Measurements from ENCODE around the gene PWWP2B.
"Not testable (repeated sequence)": the region's sequence is repeated elsewhere in the genome, so short reads cannot be mapped to it uniquely, and the experiment has no call there.

PWWP2B gene

DNA sequence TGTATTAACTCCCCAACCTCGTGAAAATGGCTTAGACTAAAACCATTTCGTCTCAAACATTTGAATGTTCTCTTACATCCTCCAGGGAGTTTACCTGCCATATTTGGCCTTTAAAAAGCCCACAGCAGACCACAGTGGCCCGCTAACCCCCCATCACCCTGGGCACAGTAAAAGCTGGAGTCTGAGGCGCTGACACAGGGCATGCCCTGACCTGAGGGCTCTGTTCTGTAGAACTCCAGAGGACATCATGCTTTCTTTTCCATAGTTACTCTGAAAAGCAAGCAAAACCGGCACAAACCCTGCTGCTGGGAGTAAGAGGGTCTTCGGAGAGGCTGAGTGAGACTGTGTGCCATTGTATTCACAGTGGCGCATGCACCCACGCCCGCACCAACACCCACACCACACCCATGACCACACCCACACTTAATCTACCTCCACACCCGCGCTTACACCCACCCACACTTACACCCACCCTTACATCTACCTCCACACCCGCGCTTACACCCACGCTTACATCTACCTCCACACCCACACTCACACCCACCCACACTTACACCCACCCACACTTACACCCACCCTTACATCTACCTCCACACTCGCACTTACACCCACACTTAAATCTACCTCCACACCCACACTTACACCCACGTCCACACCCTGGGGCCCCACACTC lies 32.9 kb upstream of the PWWP2B start:
- no peak for DNase-seq

DNA sequence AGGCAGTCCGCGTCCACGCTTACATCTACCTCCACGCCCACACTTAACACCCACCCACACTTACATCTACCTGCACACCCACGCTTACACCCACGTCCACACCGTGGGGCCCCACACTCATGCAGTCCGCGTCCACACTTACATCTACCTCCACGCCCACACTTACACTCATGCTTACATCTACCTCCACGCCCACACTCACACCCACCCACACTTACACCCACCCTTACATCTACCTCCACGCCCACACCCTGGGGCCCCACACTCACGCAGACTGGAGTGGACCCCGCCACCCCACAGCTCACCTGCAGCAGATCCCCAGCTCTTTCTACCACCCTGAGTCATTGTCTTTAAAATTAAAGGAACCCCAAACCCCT lies 32.4 kb upstream of the PWWP2B start:
- no peak for DNase-seq

DNA sequence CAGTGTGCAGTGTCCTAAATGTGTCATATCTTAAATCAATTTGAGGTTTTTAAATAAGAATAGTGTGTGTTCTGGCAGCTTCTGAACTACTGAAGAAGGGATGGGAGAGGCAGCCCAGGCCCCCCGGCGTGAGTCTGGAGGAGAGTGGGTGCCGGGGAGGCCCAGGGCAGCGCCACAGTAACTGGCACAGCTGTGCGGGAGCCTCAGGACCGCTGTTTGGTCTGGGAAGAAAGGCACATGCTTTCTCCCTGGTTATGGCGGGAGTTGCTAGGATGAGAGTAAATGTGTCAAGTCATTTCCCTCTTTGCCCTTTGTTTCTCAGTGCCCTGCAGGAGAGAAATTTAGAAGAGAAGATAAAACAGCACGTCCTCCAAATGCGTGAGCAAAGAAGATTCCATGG lies 31.9 kb upstream of the PWWP2B start:
- DNase-seq: no peak

DNA sequence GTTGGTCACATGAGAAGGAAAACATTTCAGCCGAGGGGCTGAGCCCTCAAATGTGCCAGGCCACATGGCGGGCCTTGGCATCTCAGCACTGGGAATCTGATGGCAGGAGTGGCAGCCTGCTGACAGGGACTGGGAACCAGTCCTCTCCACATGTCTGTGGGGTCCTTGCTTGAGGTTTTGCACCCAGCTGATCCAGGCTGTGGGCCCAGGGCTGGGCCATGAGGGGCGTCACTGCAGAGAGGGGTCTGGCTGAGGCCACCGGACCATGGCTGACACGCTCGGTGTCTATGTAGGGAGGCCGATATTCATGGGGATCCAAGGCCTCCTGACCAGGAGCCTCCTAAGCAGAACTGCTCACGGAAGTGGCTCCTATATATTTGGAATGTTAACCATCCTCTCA lies 31.0 kb upstream of the PWWP2B start:
- no peak for DNase-seq

DNA sequence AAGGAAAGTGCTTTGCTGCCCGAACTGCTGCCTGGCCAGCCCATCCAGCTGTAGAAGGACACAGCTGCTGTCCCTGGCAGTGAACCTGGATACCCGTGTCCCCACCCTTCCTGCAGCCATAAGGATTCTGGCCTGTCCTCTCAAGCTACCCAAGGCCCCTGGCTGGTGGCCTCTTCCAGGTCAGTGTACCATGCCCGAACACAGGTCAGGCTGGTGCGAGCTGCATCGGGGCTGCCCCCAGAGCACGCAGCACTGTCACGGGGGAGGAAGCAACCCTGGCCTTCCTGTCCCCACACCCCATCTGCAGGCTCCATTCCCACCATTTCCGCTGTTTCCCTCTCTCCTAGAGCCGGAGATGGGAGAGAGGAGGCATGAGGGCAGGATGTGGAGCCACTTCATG lies 30.5 kb upstream of the PWWP2B start:
- no peak for DNase-seq

DNA sequence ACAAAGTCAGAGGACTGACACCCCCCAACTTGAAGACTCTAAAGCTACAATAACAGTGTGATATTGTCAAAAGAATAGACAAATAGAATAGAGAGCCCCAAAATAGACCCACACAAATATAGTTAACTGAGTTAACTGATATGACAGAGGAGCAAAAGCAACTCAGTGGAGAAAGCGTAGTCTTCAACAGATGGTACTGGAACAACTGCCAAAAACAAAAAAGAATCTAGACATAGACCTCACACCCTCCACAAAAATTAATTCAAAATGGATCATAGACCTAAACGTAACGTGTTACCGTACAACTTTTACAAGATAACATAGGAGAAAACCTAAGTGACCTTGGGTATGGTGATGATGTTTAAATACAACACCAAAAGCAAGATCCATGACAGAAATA lies 28.6 kb upstream of the PWWP2B start:
- no peak for DNase-seq

DNA sequence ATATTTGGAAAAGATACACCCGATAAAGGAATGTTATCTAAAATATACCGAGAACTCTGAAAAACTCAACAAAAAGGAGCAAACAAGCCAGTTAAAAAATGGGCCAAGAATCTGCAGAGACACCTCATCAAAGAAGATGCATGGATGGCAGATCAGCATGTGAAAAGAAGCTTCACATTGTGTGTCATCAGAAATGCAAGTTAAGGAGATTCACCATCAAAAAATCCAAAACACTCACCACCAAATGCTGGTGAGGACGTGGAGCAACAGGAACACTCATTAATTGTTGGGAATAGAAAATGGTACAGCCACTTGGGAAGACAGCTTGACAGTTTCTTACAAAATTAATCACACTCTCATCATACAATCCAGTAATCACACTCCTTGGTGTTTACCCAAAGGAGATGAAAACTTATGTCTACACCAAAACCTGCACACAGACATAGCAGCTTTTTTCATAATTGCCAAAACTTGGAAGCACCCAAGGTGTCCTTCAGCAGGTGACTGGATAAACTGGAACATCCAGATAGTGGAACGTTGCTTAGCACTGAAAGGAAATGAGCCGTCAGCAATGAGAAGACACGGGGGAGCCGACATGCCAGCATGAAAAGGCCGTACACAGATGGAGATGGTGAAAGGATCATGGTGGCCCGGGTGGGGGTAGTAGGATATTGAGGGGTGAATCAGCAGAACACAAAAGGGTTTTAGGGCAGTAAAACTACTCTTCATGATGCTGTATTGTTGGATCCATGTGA lies 27.9 kb upstream of the PWWP2B start:
- DNase-seq: no peak

DNA sequence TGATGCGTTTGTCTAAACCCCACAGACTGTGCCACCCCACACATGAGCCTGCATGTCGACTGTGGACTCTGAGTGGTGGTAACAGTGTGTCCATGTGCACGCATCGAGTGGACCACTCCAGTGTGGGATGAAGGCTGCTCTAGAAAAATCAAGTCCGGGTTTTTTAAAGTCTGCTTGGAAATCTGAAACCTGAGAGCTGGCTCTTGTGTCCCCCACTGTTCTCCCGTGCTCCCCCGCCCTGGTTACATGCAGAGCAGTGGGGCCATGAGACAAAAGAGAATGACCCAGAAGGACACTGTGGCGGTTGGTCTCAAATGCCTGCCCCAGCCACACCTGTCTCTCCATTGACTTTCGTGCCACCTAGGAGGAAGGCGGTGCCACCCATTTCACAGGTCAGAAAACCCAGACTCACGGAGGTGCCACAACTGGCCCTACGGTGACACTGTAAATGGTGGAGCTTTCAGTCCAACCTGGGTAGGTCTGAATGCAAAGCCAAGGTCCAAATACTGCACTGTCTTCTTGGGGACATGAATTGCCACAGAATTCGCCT lies 27.3 kb upstream of the PWWP2B start:
- no peak for DNase-seq

DNA sequence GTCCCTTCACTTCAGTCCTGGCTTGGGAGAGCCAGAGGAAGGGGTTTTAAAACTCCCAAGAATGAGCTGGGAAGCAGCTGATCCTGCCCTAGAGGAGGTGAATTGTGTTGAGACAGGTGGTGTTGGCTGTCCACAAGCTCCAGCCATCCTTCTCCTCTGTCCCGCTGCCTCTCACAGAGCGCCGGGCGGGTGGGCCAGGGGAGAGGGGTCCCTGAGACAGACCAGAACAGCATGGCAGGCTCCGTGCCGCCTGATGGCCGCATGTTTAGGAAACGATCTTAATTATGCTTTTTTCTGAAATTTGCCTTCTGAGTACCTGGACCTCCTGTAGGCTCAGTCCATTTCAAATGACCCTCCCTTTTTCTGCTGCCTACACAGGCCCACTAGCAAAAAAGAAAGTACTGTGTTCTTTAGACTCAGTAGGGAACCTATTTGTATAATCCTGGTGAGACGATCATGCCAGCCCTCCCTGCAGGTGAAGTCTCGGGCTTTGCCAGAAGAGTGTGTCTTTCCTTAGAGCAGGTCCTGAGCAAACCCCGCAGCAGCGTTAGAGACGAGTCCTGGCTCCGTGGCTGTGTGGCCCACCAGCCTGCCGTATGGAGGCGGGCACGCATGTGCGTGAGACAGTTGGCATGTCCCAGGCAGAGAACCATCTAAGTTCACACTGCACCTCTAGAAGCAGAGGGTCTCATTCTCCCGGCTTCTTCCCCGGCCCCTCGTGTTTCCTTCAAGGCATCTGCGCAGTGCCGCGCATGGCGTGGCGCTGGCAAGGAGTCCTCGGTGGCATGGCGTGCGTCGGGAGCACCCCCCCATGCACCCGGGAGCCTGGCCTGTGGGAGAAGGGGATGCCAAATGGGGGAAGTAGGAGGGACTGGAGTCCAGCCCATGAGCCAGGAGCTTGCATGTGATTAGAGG lies 26.3 kb upstream of the PWWP2B start:
- DNase-seq: no peak

DNA sequence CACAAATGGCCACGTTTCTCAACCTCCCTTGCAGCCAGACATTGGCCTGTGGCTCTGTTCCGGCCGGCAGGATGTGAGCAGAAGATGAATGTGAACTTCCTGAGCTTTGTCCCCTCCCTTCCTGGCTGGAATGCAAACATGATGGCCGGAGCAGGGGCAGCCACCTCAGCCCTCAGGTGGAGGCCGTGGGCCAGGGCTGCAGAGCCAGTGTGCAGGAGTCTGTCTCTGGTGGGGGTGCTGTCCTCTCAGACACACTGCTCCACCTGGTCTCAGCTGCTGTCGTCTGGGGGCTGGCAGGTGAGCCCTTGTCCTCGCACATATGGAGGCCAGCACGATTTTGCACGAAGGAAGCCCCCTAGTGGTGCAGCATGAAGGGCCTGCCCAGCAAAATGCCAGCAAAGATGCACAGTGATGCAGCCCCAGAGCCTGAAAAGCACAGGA lies 25.3 kb upstream of the PWWP2B start:
- DNase-seq: no peak

DNA sequence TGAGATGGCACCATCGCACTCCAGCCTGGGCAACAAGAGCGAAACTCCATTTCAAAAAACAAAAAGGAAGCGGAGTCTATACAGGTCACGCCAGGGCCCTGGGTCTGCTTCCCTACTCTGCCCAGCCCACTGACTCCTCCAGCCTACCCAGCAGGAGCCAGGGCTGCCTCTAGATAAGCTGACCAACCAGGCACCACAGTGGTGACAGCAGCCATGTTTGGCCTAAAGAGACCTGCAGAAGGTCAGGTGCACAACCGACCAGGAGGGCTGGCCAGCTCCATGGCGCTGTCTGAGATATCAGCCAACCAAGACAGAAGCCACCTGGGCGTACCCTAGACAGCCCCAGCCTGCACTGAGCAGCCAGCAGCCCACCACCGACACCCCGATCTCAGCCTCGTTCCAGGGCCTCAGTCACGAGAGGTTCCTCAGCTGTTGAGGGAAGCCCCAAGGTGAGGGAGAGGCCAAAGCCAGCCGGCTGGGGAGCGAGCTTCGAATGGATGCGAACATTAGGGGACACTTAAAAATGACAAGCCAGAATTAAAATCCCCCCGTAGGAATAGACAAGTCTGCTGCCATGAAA lies 24.4 kb upstream of the PWWP2B start:
- DNase-seq: no peak

DNA sequence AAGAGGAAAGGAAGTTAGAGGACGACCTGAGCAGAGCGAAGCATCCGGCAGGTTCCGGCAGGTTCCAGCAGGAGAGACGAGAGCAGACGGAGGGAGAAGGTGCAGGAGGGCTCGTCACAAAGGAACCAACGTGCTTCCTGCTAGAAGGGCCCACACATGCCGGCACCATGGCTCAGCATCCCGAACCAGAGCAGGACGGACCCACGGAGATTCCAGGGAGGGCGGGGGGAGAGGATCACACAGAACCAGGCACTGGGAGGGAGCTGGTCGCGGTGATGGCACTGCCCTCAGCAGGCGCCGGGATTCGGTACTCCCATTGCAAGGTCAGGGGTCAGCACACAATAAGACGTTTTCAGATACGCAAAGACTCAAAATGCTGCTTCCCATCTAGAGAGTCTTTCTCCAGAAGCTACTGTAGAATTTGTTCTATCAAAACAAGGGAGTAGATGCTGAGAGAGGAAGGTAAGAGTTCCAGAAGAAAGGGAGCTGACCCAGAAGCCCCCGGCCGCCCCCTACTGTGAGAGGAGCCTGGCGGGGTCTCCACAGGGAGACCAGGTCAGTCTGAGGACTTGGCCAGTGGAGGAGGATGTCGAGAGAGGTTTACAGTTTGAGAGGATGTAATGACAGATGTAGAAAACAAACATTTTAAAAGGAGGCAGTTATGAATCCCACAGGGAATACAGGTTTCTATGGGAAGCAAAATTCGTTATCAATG lies 23.6 kb upstream of the PWWP2B start:
- DNase-seq: no peak

DNA sequence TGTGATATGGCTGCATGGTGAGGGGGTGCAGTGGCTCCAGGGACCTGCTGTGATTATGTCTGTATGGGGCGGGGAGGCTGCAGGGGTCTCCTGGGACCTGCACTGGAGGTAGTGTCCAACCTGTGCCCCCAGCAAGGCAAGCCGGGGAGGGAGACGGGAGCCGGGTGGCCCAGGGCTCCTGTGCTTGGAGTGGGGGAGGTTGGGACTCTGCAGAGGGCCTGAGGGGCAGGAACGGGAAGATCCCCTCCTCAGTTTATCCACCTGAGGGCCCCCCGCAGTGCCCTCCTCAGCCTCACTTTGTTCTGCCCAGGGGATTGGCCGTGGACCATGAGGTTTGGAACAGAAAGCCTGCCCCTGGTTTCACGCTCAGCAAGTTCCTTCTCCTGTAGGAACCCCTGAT lies 22.8 kb upstream of the PWWP2B start:
- no peak for DNase-seq

DNA sequence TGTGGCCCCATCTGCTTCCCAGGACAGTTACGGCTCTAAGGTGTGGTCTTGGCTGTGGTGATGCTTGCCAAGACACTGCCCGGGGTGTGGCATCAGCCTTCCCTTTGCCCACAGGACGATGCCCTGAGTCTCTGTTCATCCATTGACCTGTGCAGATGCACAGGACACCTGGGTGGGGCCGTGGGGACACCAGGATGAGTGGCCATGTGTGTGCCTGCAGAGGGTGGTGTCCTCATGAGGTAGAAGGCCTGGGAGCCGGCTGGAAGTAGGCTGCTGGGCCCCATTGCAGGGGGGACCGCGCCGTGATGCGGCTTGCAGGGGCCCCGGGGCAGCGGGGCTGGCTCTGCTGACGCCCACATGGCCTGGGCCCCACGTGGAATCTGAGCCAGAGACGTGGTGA lies 22.4 kb upstream of the PWWP2B start:
- DNase-seq: no peak

DNA sequence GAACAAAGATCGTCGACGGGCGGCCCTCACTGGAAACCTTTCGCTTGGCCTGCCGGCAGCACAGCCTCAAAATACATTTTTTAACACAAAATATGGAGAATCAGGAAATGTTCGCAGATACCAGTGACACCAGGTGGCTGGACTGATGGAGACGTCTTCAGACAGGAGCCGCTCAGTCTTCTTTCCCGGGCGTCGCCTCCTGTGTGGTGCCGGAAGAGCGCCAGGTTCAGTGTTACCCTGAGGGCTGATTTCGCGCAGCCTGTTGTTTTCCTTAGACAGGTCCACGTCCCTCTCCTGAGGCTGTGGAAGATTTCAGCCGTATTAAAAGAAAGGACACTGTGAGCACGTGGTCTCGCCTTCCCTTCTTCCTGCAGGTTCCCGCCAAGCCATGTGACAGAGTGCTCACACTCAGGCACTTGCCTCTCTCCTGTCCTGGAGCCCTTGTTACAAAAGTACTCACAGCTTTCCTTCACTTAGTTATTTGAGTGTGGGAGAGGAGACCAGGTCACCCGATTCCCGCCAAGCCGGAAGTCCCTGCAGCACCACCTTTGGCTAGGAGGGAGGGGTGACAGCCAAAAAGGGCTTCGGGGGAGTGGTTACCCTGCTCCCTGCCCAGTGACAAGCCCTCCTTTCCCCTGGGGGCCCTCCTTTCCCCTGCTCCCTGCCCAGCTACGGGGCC lies 21.7 kb upstream of the PWWP2B start:
- no peak for DNase-seq

DNA sequence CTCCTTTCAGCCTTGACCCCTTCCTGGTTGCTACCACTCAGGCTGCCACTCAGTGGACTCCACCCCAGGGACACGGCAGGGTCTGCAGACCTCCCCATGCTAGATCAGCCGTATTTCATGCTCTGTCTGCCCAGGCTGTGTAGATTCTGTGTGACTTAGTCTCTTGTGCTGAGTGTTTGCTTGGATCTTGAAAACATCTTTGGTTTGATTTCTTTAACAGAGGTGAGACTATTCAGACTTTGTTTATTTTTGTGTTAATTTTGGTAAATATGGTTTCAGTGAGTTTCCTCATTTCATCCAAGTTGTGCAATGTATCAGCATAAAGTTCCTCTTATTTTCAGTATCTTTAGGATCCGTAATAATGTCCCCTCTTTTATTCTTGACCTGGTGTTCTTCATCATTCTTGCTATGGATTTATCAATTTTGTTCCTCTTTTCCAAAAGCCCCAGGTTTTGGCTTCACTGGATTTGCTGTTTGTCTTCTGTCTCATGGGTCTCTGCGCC lies 21.2 kb upstream of the PWWP2B start:
- no peak for DNase-seq

DNA sequence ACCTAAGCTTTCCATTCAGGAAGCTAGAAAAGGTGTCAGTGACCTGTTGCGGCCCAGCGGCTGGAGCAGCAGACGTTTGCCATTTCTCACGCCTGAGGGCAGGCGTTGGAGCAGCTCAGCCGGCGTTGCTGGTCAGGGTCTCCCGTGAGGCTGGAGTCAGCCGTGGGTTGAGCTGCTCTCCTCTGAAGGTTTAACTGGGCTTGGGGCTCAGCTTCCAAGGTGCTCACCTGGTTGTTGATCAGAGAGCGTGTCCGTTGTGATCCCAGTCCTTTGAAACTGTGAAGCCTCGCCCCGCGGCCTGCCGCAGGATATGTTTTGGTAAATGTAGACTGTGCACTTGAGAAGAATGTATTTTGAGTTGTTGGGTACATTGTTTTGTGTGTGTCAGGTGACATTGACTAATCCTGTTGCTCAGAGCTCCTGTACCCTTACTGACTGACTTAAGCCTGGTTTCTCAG lies 20.6 kb upstream of the PWWP2B start:
- DNase-seq: no peak

DNA sequence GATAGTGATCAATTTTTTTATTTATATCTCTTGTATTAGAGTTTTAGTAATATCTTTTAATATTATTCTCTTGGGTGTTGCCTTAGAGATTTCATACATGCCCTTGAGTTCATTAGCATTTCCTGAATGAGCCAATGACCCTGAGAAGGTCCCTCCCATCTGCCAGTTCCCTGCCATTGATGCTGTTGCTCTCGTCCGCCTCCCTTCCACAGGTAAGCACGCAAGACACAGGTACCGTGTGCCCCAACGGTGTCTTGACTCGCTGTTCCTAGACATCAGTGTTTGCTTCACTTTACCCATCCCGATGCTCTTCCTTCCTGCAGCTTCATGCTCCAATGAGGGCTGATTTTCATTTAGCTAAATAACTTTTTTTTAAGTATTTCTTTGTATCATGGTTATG lies 19.7 kb upstream of the PWWP2B start:
- no peak for DNase-seq

DNA sequence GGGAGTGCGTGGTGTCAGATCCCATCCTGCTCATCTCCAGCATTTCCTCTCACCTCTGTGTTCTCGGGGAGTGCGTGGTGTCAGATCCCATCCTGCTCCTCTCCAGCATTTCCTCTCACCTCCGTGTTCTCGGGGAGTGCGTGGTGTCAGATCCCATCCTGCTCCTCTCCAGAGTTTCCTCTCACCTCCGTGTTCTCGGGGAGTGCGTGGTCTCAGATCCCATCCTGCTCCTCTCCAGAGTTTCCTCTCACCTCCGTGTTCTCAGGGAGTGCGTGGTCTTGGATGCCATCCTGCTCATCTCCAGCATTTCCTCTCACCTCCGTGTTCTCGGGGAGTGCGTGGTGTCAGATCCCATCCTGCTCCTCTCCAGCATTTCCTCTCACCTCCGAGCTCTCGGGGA lies 18.0 kb upstream of the PWWP2B start:
- not testable (repeated sequence) for DNase-seq

DNA sequence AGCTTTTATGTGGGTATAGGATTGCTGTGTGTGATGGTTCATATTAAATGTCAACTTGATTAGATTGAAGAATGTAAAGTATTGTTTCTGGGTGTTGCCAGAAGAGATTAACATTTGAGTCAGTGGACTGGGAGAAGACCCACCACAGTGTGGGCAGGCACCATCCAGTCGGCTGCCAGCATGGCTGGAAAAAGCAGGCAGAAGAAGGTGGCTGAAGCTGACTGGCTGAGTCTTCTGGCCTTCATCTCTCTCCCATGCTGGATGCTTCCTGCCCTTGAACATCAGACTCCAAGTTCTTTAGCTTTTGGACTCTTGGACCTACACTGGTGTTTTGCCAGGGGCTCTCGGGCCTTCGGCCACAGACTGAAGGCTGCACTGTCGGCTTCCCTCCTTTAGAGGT lies 16.0 kb upstream of the PWWP2B start:
- not testable (repeated sequence) for DNase-seq

DNA sequence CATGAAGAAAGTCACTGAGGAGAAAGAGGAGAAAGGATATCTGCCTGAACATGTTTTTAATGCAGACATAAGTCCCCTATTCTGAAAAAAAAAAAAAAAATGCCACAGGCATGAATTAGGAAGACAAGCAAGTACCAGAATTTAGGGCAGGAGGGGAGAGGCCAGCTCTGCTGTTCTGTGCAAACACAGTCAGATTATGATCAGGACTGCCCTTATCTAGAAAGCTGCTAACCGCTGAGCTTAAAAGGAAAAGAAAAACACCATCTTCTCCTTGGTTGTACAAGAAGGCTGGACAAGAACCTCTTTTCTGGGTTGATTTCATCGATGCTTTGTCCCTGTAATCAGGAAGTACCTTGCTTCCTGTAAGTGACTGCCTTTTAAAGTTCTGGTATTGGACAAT lies 15.3 kb upstream of the PWWP2B start:
- no peak for DNase-seq
